Gastroesophageal sphincter (tissue), 3 donors: ENCODE measurements around the gene NR4A1.

ENCODE experiments used
- POLR2A ChIP-seq, 2 donors: fragments of 450-650 bp; IDR thresholded peaks; one replicate each; pipeline ENCODE4 v1.6.1; 2017; ENCODE audit warnings: antibody characterized with exemption in 2 of 2, mild to moderate bottlenecking in 2 of 2, moderate library complexity in 1 of 2
- POLR2AphosphoS5 ChIP-seq: sonication (generic); formaldehyde crosslinking; IDR thresholded peaks from one replicate; pipeline ENCODE4 v1.6.1; 2017; ENCODE audit warnings: antibody characterized with exemption
- TF ChIP-seq, protein P1 (sequence below), 4 experiments: fragments of 200-600 bp in 2 of 4; fragments of 450-650 bp in 2 of 4; sonication (generic) in 1 of 4; IDR thresholded peaks; one replicate each; pipeline ENCODE4 v1.5.1; 2017 to 2019; ENCODE audit warnings: antibody characterized with exemption in 4 of 4, mild to moderate bottlenecking in 2 of 4, moderate library complexity in 2 of 4

DNA sequence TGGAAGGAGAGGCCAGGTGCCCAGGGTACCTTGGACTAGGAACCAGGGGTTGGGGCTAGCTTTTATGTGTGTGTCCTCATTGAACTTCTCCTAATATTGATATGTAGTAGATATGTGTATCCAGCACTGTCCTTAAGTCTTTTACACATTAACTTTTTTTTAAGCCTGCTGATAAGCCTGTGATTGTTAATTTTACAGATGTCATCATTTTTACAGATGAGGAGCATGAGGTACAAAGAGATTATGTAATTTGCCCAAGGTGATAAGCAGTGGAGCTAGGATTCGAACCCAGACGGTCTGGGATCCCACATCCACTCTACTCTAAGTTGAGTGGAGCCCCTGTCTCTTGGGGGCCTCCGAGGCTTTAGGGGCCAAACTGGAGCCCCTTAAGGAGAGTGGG lies 10.2 kb upstream of the NR4A1 start:
- TF ChIP-seq, protein P1, sequence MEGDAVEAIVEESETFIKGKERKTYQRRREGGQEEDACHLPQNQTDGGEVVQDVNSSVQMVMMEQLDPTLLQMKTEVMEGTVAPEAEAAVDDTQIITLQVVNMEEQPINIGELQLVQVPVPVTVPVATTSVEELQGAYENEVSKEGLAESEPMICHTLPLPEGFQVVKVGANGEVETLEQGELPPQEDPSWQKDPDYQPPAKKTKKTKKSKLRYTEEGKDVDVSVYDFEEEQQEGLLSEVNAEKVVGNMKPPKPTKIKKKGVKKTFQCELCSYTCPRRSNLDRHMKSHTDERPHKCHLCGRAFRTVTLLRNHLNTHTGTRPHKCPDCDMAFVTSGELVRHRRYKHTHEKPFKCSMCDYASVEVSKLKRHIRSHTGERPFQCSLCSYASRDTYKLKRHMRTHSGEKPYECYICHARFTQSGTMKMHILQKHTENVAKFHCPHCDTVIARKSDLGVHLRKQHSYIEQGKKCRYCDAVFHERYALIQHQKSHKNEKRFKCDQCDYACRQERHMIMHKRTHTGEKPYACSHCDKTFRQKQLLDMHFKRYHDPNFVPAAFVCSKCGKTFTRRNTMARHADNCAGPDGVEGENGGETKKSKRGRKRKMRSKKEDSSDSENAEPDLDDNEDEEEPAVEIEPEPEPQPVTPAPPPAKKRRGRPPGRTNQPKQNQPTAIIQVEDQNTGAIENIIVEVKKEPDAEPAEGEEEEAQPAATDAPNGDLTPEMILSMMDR (IDR thresholded peaks at IDR 0.05) = no peak
- TF ChIP-seq POLR2A (IDR thresholded peaks at IDR 0.05) = no peak
- TF ChIP-seq POLR2AphosphoS5 = no peak
